Muscle layer of duodenum (tissue), 2 donors: ENCODE results near the gene OMD.
"Not testable (repeated sequence)": the region's sequence is repeated elsewhere in the genome, so short reads cannot be mapped to it uniquely, and the experiment has no call there.

ENCODE experiments used
- H3K27ac ChIP-seq: one replicate; pipeline ENCODE4 v1.7.0; 2013; ENCODE audit warnings: mild to moderate bottlenecking, low read length
- H3K27me3 ChIP-seq: one replicate; pipeline ENCODE4 v1.7.0; 2013; ENCODE audit warnings: low read depth, mild to moderate bottlenecking, control low read depth, low read length
- H3K36me3 ChIP-seq, 2 donors: one replicate each; pipeline ENCODE4 v1.7.0; 2013; ENCODE audit warnings: low read length in 2 of 2, control low read depth in 1 of 2, mild to moderate bottlenecking in 1 of 2; ENCODE audit not compliant: insufficient read depth in 2 of 2, control insufficient read depth in 1 of 2
- H3K4me1 ChIP-seq, 2 donors: one replicate each; pipeline ENCODE4 v1.7.0; 2013; ENCODE audit warnings: low read length in 2 of 2, mild to moderate bottlenecking in 2 of 2, control low read depth in 1 of 2, moderate library complexity in 1 of 2; ENCODE audit not compliant: insufficient read depth in 2 of 2, control insufficient read depth in 1 of 2
- H3K4me3 ChIP-seq, 2 donors: one replicate each; pipeline ENCODE4 v1.7.0; 2013; ENCODE audit warnings: low read length in 2 of 2, low read depth in 1 of 2, mild to moderate bottlenecking in 1 of 2
- H3K9me3 ChIP-seq, 2 donors: one replicate each; pipeline ENCODE4 v1.7.0; 2013; ENCODE audit warnings: low read length in 2 of 2, control low read depth in 1 of 2, mild to moderate bottlenecking in 1 of 2; ENCODE audit not compliant: control insufficient read depth in 1 of 2
- donor health status: healthy.

Gene OMD

DNA sequence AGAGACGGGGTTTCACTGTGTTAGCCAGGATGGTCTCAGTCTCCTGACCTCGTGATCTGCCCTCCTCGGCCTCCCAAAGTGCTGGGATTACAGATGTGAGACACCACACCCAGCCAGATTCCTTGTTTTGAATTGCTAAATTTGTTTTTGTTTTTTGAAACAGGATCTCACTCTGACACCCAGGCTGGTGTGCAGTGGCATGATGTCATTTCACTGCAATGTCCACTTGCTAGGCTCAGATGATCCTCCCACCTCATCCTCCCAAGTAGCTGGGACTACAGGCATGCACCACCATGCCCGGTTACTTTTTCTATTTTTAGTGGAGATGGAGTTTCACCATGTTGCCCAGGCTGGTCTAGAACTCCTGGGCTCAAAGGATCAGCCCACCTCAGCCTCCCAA is 13.1 kb downstream of the OMD start:
- peaks cover 0 to 12% of the 10 kb centered on the region in 2 donors for H3K4me1 ChIP-seq
- H3K36me3 ChIP-seq, H3K27me3 ChIP-seq, H3K9me3 ChIP-seq, H3K27ac ChIP-seq, H3K4me3 ChIP-seq: not testable (repeated sequence)

DNA sequence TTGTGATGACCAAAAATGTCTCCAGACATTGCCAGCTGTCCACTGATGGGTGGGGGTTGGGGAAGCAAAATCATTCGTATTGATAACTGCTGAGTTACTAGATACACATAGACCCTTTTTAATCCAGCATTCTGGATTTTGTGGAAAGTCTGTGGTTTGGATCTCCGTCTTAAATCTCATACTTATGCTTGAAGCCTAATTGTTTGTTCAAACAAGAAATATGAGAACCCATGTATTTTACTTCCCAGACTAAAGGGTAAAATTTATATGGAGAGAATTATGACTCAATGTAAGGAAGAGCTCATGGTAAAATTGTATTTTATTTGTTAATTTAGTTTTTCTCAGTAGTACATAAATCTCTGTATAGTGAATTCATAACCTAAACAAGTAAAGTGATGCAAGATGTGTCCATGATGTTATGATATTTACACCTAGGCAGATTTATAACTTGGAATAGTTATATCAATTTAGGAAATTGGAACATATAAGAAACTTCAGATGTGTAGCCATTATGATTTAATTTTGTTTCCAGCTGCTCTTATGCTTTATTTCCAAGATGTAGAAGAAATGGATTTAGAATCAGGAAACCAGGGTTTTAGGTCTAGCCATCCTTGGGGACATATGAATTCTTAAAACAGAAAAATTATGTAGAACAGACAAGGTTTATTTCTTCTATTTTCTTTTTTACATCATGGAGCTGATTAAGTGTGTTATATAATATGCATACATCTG is 15.4 kb downstream of the OMD start:
- Histone ChIP-seq H3K36me3 (no peaks in the 10 kb centered on the region), H3K27me3 (no peaks in the 10 kb centered on the region), H3K27ac (no peak overlapping the region), H3K4me1 (peaks cover 6 to 17% of the 10 kb centered on the region in 2 donors), H3K9me3 (no peaks in the 10 kb centered on the region), H3K4me3 (no peak overlapping the region)

DNA sequence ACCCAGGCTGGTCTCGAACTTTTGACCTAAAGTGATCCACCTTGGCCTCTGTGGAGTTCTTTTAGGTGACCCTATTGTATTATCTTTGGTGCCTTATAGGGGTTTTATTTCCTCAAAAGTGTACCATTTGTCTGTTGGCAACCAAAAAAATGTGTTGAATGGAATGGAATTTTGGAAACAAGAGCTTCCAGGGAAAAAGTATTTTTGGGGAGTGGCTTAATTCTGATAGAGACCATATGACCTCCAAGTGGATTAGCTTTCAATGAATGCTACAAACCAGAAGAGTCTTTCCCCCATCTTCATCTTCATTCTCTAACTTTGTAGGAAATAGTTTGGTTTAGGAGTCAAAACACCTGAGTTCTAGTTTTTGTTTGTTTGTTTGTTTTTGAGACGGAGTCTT is 16.5 kb downstream of the OMD start:
- Histone ChIP-seq H3K27me3 (no peaks in the 10 kb centered on the region), H3K9me3 (no peaks in the 10 kb centered on the region), H3K4me1 (peaks cover 6 to 17% of the 10 kb centered on the region in 2 donors), H3K27ac (no peak overlapping the region), H3K4me3 (no peak overlapping the region), H3K36me3 (no peaks in the 10 kb centered on the region)

DNA sequence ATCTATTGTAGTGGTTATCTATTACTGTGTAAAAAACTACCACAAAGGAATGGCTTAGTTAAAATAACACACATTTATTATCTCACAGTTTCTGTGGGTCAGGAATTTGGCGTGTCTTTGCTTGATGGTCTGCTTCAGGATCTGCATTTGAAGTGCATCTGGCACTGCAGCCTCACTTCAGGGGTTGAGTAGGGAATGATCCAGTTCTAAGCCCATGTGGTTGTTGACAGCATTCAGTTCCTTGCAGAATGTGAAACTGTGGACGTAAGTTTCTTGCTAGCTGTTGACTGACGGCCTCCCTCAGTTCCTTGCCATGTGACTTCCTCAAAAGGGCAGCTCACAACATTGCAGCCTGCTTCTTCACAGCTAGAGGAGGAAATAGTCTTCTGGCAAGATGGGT is 17.8 kb downstream of the OMD start:
- Histone ChIP-seq H3K36me3 (no peaks in the 10 kb centered on the region), H3K9me3 (no peaks in the 10 kb centered on the region), H3K27me3 (no peaks in the 10 kb centered on the region), H3K4me1 (peaks cover 6 to 17% of the 10 kb centered on the region in 2 donors), H3K4me3 (peak overlapping the region; percentile 25 to 26), H3K27ac (peak overlapping the region; percentile 37)

DNA sequence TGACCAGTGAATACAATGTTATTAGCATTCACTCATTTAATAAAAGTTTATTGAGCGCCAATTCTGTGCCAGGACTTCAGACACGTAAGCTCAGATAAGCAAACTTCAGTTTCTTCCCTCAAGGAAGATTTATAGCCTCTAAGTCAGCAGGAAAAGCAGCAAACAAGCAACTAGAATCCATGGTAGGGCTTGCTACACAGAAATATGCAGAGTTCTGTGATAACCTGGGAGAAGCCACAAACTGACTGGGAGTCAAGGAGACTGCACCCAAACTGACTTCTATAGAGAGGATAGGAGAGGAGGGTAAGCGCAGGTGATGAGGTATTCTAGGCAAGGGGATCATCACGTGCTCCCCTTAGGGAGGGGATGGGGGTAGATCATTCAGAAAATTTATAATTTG is 18.5 kb downstream of the OMD start:
- H3K4me1 ChIP-seq = peaks cover 6 to 17% of the 10 kb centered on the region in 2 donors
- peak overlapping the region; percentile 37 for H3K27ac ChIP-seq
- H3K36me3 ChIP-seq = no peaks in the 10 kb centered on the region

DNA sequence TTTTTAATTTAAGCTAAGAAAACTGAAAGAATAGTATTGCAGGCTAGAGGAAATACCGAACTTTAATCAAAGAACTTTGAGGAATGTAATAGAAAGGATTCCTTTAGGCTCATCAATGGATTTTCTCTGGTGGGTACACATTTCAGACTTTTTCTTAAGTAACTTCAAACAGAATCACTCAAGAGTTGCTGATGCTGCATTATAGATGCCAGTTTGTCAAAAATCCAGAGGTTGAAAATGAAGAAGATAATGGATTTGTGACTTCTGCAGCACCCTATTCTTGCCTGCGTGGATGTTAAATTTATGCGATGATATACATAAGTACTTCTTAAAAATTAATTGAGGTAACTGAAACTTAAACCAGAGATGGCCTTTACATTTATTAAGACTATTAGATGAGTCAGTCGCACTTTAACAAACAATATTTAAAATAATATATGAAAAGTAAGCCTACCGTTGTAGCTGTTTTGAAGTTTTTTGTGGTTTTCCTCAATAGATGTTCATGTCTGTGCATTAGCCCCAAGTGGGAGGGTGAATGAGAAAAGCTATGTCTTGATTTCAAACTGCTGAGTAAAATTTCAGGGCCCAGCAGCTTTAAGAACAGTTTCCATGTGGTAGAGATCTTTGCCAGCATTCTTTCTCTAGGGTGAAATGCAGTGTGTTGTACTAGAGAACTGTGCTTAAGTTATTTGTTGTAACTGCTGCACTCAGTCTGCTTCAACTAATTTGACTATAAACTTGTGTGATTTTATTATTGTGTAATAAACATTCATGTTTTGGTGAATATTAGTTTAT is 20.0 kb downstream of the OMD start, which contains the start of gene OGN:
Gene OGN, minus strand, starts transcription at position 537 of the 795 bp plus-strand sequence. CDS start 1,171 bp downstream, outside the sequence.
- Histone ChIP-seq H3K27me3 (no peaks in the 10 kb centered on the region), H3K4me1 (peaks cover 6 to 17% of the 10 kb centered on the region in 2 donors), H3K27ac (peak within 1 kb of the TSS; percentile 64), H3K9me3 (no peaks in the 10 kb centered on the region), H3K36me3 (no peaks in the 10 kb centered on the region), H3K4me3 (peak within 1 kb of the TSS; percentile 17 to 42)

More for the DNA sequence above, 18.5 kb downstream of the OMD start:
- H3K4me3 ChIP-seq = peak overlapping the region in 1 of 2 donors; percentile 25
- H3K27me3 ChIP-seq = no peaks in the 10 kb centered on the region
- no peaks in the 10 kb centered on the region for H3K9me3 ChIP-seq

DNA sequence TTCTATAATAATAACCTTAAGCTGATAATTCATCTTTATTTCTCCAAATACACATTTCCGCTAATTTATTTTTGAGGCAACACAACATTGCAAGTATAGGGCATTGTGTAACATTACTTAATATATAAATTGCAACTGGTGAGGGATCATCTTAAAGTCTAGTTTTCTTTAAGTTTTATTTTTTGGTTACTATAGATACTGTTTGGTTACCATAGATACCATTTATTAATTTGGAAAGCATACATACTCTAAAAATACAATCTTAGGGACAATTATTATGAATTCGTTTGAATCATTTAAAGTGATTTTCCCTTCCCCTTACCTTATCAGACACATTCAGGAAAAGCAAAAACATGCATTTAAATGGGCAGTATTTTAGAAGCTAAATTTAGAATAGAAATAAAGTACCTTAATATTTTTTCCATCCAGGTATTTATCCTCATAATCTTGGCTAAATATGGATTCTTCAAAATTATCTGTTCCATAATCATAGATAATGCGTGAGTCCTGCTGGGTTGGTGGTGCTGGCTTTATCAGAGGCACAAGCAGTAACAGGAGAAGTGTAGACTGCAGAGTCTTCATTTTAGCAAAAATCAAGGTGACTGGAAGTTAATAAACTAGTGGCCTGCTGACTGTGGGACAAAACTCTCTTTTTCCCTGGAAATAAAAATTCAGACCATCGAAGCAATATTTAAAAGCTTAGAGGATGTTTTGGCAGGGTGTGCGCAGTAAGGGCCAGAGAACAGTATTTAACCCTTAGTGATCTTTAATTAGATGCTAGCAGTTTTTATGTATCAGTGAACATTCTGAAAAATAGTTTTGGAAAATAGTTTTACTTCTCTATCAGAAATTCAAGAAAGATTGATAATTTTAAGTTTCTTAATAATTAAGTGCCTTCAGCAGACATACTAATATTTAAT is 21.2 kb downstream of the OMD start:
- Histone ChIP-seq H3K27me3 (no peaks in the 10 kb centered on the region), H3K4me3 (peak overlapping the region; percentile 17 to 42), H3K36me3 (no peaks in the 10 kb centered on the region), H3K4me1 (peaks cover 6 to 17% of the 10 kb centered on the region in 2 donors), H3K27ac (no peak overlapping the region), H3K9me3 (no peaks in the 10 kb centered on the region)

DNA sequence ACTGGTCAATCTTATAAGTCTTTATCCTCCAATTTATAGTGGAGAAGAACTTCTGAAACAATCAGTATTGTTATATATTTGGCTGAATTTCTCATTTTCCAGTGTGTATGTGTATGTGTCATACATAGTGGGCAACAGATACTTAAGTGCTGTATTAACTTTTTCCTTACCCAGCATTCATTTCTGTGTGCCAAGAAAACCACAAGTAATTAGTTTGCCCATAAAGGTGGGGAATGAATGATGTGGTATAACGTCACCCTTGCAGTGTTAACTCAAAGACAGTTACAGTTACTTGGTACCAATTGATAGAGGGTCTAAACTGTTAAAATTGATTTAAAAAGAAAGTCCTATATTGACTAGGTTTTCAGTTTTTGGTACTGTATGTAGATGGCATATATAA is 21.9 kb downstream of the OMD start:
- H3K9me3 ChIP-seq = no peaks in the 10 kb centered on the region
- H3K36me3 ChIP-seq = no peaks in the 10 kb centered on the region
- H3K27me3 ChIP-seq = no peaks in the 10 kb centered on the region
- H3K4me1 ChIP-seq = peaks cover 6 to 17% of the 10 kb centered on the region in 2 donors
- H3K4me3 ChIP-seq = peak overlapping the region; percentile 17 to 42
- peak overlapping the region; percentile 2 for H3K27ac ChIP-seq

DNA sequence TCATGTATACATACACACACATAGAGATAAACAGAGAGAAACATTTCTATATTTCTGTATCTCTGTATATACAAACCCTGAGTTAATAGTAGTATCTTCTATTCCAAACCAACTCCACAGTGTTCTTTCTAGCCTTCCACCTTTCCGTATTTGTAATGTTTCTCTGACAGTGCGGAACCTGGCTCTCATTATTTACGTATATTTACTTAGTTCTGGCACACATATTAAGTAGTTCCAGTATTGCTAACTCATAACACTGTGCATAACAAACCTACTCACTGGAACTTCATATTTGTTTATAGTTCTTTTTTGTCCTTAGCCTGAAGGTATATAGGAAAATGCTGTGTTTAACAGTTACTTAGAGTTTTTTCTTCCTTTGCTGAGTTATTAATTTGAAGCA is 26.4 kb downstream of the OMD start:
- H3K27me3 ChIP-seq = no peaks in the 10 kb centered on the region
- no peaks in the 10 kb centered on the region for H3K9me3 ChIP-seq
- no peaks in the 10 kb centered on the region for H3K4me1 ChIP-seq
- no peak overlapping the region for H3K4me3 ChIP-seq
- H3K36me3 ChIP-seq = no peaks in the 10 kb centered on the region
- H3K27ac ChIP-seq = no peak overlapping the region

DNA sequence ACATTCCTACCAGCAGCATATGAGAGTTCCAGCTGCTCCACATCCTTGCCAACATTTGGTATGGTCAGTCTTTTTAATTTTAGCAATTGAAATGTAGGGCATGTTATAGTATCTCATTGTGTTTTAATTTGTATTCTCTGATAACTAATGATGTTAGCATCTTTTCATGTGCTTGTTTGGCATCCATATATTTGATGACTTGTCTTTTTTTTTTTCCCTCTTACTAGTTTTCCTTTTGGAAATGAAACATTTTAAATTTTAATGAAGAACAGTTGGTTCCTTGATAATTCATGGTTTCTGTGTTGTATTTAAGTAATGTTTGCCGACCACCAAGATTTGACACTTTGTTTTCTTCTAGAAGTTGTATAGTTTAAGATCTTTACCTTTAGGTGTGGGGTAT is 28.7 kb downstream of the OMD start:
- H3K9me3 ChIP-seq = no peaks in the 10 kb centered on the region
- no peak overlapping the region for H3K4me3 ChIP-seq
- no peaks in the 10 kb centered on the region for H3K27me3 ChIP-seq
- no peaks in the 10 kb centered on the region for H3K4me1 ChIP-seq
- H3K27ac ChIP-seq = no peak overlapping the region
- no peaks in the 10 kb centered on the region for H3K36me3 ChIP-seq

DNA sequence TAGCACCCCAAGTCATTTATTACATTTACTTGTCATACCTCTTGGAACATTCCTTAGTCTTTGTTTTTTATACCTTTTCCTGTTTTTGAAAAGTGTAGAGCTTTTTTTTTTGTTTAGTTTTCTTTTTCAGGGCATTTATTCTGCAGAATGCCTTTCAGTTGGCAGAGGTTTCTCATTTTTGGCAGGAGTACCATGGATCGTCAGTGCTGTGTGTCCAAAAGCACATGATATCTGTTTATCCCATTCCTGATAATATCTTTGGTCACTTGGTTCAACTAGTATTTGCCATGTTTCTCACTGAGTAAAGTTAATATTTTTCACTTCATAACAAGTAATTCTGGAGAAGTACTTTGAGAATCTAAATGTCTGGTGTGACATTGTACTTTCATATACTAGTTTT is 30.6 kb downstream of the OMD start:
- no peaks in the 10 kb centered on the region for H3K36me3 ChIP-seq
- no peak overlapping the region for H3K4me3 ChIP-seq
- no peaks in the 10 kb centered on the region for H3K27me3 ChIP-seq
- H3K9me3 ChIP-seq = no peaks in the 10 kb centered on the region
- no peaks in the 10 kb centered on the region for H3K4me1 ChIP-seq
- no peak overlapping the region for H3K27ac ChIP-seq
